ENCODE data around the gene KLF4.

KLF4 gene

DNA sequence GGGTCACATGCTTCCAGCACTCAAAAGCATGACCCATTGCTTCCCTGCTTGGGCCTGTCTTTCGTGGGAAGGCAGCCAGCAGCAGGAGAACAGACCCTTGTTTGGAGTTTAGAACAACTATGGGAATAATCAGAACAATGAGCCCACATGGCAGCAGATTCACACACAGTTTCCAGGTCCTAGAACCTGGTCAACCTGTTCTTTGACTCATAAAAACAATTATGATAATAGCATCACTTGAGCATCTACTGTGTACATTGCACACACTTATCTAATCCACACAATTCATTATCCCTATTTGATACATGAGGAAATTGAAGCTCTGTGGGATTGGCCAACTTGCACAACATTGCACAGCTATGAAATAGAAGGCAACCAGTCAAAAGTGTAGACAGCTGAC is 41.7 kb downstream of the KLF4 start:
- DNase-seq (ENCODE audit: low read depth): no peak

DNA sequence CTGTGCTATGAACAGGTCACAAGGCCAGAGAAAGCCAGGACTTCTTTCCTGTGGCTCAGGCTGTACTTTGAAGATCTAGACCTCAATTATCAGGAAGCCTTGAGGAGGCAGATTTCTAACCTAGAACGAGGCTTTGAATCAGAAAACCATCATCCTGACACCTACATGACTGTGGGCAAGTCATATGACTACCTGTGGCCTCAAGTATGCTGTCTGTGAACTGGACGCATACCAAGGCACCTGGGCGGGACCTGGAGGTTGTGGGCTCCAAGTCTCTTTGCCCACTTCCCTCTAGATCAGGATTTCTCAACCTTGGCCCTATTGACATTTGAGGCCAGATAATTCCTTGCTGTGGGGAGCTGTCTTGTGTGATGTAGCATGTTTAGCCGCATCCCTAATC is 42.5 kb downstream of the KLF4 start:
- no peak for DNase-seq (ENCODE audit: low read depth)

GRCh38 chr9:107446491-107446890 is 43.1 kb downstream of the KLF4 start:
- no peak for DNase-seq (ENCODE audit: low read depth)

- DNase-seq (ENCODE audit: low read depth): no peak
Observed at GRCh38 chr9:107443786-107444185, 45.8 kb downstream of the KLF4 start.

- DNase-seq (ENCODE audit: low read depth): no peak
Observed at GRCh38 chr9:107439991-107440456, 49.5 kb downstream of the KLF4 start.

DNA sequence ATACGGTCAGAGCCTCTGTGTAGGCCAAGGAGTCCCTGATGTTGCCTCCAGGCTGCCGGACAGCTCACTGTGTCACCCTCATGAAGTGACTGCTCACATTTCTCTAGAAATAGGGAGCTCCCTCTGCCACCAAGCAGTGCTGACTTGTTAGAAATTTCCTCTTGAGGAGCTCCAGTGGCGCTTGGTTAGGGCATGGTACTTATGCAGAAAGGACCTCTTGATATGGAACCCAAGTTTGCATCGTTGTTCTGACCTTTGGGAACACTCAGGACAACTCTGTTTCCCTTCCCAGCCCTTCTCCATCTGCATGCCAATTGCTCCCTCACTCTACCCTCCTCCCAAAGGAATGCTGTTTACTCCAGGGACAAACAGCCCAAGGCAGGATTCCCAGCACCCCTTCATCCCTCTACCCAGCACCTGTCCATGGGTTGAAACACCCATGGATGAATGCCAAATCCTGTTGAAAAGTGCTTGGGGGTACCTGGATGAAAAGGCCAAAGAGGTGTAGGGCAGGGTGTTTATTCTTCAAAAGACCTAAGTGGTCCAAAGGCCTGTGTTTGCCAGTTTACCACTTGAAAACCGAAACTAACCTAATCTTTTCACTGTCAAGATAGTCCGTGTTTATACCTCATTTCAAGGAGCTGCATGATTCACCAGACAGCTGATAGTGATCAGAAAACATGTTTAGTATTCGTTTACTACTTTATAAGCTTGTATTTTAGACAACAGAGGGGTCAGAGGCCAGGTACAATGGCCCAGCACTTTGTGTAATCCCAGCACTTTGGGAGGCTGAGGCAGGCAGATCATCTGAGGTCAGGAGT is 51.1 kb downstream of the KLF4 start:
- DNase-seq (ENCODE audit: low read depth): no peak

DNA sequence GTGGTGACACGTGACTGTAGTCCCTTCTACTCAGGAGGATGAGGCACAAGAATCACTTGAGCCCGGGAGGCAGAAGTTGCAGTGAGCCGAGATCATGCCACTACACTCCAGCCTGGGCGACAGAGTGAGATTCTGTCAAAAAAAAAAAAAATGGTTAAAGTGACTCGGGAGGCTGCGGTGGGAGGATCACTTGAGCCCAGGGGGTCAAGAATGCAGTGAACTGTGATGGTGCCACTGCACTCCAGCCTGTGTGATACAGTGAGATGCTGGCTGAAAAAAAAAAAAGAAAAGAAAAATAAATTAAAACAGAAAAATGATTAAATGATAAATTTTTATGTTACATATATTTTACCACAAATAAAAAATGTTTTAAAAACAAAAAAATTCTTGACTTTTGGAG is 51.9 kb downstream of the KLF4 start:
- no peak for DNase-seq (ENCODE audit: low read depth)

DNA sequence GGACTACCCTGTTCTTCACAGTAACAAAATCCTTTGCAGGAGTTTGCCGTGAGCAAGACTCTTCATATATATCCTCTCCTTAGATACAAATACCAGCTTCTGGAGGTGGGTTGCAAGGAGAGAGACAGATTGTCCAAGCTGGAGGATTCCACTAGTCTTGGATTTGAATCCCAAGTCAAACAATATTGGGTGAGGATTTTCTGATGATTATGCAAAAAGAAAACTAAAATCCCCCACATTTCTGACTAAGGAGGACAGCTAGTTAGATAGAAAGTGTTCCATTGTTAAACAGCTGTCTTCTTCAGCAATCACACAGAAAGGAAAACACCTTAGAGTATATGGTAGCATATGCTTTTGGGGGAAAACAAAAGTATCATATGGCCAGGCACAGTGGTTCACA is 54.2 kb downstream of the KLF4 start:
- no peak for DNase-seq (ENCODE audit: low read depth)
